ENCODE data around the gene GNAI2.
"Not testable (repeated sequence)": the region's sequence is repeated elsewhere in the genome, so short reads cannot be mapped to it uniquely, and the experiment has no call there.

Gene GNAI2

DNA sequence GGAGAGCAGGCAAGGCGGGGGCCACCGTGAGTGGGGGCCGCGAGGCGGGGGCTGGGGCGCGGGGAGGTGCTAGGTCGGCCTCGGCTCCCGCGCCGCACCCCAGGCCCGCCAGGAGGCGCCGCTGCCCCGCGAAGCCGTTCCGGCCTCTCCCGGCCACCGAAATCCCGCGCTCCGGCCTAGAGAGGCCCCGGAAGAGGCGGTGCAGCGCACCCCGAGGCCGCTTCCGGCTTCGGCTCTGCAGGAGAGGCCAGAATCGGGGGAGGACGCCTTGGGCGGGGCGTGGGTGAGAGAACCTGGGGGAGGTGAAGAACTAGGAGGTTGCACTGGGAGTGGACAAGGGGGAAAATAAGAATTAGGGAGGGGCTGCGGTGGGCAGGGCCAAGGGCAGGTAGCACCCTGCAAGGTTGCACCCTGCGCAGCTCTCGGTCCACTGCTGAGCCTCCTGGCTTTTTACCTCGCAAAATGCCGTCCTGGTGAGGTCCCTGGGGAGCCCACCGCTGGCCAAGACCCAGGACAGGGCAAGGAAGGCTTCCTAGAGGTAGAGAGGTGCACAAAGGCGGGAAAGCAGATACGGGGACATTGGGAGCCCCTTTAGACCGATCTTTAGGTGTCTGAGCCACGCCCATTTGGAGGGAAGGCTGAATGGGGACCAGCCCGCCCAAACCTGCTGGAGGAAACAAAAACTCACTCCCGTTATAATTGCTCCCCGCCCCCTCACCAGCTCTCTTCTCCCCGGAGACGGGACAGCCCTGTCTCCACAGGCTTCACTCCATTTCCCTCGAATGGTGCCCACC lies 8.4 kb upstream of the GNAI2 start:
- ATAC-seq = peak; percentile 87

GRCh38 chr3:50228184-50228763 lies 7.7 kb upstream of the GNAI2 start:
- ATAC-seq = not testable (repeated sequence)

DNA sequence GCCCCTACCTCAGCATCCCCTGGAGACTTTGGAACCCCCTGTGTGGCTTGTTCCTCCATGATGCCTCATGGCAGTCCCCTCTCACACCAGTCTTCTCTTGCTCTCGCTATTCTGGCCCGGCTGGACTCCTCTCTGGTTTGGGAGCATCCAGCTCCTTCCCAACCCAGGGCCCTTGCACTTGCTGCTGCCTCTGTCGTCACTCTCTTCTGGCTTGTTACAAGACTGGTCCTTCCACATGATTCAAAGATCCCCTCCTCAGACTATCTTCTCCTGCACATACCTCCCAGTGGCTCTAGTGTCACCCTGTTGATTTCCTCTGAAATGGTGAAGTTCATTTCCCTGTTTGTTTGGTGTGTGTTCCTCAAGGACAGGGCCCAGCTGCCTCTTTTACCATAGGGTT lies 6.5 kb upstream of the GNAI2 start:
- no peak for ATAC-seq

- ATAC-seq = no peak
These were observed 5.8 kb upstream of the GNAI2 start for GRCh38 chr3:50230104-50230793.

DNA sequence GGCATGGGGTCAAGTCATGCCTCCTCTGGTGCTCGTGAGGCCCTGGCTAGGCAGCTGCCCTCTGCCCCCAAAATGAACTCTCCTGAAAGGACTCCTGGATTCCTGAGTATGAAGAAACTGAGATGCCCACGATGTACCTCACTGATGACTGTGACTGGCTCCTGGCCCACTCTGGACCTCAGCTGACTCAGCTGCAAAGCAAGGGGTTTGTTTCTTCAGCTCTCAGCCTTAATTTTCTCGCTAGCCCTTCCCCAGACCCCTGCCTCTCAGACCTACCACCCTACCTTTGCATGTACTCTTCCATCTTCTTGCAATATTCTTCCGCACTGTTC lies 5.2 kb upstream of the GNAI2 start:
- no peak for ATAC-seq

DNA sequence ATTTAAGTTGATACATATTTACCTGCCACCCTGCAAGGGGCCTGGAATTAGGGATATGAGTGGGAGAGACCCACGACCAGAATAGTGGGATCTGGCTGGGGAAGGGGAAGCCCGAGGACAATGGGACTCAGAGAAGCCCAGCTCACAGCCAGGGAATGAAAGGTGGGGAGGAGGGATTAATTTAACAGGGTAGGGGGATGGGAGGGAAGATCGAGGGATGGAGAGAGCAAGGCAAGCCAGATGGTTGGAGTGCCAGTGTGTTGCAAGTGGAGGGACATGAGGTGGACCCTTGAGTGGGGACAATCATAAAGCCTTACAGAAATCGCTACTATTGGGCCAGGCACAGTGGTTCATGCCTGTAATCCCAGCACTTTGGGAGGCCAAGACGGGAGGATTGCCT lies 4.4 kb upstream of the GNAI2 start:
- ATAC-seq = no peak

- no peak for ATAC-seq
These were observed 3.7 kb upstream of the GNAI2 start for GRCh38 chr3:50232303-50232702.

- ATAC-seq = no peak
These were observed 2.8 kb upstream of the GNAI2 start for GRCh38 chr3:50233176-50233575.

DNA sequence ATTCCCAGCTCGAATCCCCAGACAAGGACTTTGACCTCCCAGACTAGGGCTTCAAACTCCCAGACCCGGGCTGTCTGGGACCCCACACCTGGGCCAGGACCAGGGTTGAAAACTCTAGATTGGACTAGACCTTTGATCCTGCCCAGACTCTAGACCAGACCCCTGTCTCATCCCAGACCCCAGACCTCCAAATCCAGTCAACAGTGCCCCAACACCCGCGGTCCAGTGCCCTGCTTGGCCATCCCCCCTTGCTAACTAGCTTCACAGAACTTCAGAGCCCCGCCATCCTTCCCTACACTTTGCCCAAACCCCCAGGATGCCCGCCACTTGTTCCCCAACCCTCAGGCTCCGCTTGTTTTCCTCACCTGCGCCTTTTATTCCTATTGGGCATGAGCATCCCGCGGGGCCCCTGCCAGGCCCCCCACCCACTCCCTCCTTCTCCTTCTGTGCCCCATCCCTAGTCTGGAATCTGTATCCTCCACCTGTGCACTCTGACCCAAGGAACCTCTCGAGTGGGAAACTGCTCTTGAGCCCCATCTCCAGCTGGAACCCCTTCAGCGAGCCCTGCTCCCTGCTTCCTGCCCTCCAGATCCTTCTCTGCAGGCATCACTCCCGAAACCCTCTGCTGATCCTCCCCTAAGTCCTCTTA lies 604 bp downstream of the GNAI2 start:
- ATAC-seq = no peak

- ATAC-seq = no peak
These were observed 1.2 kb downstream of the GNAI2 start for GRCh38 chr3:50237133-50237651.

DNA sequence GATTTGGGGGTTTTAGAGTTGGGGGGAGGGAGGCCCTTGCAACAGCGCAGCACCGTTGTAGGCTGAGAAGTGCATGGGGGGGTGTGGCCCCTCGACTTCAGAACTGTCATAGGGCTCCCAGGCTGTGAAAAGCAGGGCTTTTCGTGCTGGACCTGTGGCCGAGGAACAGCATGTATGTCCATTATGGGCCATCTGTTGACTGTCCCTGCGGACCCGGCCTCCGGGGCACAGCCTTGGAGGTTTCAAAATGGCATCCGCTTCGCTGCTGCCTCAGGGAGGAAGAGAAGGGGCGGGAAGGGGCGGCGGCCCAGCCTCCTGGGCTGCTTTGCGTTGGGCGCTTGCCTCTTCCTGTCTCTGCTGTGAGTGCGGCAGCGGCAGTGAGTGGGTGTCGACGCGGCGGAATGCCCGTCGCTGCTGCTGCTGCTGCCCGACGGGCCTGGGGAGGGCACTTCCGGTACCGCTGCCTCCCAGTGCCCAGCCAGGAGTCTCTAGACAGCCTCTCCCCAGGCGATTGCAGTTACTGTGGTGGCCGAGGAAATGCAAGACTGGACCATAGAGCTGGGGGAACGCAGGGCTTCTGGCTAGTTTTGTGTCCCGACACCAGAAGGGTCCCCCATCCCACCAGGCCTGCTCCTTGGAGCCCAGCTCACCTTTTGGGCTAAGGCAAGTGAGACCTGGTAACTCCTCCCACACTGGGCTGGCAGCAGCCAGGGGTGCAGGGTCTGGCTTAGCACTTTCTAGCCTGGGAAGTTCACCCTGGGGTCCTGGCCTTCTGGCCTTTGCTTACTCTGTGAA lies 1.9 kb downstream of the GNAI2 start:
- peak; percentile 50 to 52 for ATAC-seq

GRCh38 chr3:50238549-50239026 lies 2.6 kb downstream of the GNAI2 start:
- ATAC-seq = no peak

DNA sequence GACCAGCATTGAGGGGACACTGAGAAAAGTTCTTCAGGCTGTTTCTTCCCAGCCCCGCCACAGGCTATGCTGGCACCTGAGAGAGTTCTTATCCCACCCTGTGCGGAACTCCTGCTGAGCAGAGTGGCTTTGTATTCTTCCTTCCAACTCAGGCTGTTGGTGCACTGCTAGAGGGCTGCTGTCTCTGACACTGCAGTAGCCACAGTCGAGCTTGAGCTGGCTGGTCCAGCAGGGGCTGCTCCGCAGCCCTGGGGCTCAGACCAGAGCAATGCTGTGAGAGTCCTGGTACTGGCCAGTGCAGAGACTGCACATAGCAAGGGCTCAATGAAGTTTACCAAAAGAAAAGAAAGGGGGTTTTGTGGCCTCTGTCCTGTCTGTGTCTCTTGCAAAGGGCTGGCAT lies 3.6 kb downstream of the GNAI2 start:
- no peak for ATAC-seq

GRCh38 chr3:50241163-50241562 lies 5.2 kb downstream of the GNAI2 start:
- no peak for ATAC-seq

DNA sequence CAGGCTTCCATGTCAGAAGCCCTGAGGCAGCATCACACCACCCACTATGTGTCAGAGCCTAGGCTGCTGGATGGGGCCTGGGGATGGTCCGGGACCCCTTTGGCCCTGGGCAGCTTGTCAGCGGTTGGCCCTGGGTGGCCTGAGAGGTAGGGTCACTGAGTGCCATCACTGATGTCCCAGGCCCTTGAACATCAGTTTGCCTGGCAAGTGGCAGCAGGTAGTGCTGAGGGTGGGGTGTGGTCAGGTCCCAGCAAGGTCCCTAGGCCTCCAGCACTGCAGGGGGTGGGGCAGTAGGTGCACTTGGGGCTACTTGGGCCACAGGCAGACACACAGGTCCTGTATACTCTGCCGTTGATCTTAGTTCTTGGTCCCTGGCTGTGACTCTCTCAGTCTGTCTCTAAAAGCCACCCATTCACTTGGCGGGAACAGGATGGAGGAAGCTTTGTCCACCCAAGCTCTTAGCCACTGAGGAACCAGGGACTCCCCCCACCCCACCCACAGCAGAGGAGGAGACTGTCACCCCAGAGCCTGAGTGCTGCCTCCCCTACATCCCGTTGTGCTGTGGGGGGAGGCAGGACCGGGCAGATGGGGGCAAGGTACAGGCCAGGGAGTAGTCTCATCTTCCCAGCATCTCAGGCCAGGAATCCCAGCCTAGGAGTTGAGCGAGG lies 5.8 kb downstream of the GNAI2 start:
- no peak for ATAC-seq

GRCh38 chr3:50242381-50242770 lies 6.4 kb downstream of the GNAI2 start:
- ATAC-seq = no peak

DNA sequence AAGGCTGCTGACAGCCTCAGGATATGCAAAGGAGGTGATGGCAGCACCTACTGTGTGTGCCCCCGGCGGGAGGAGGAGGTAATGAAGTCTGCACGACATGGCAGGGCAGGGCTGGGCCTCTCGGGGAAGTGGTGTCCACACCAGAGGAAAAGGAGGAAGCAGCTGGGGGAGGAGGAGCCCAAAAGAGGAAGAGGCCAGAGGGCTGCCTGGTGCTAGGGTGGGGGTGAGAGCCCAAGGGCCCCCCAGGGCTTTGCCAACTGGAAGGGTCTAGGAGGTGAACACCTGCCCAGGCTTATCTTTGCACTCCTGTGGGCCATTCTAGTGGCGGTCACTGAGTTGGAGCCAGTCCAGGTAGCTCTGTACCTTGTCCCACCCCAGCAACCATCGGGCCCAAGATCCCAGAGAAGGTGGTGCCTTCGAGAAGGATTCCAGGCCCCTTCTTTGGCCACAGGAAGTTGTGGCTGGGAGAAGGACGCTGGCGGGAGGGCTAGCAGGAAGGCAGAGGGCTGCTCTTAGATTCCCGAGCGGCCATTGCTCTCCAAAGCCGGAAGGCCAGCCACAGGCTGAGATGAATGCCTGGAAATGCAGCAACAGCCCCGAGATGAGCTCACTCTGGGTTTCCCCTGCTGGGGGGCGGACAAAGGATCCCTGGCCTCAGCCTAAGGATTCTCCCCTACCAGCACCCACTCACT lies 7.0 kb downstream of the GNAI2 start:
- ATAC-seq = no peak

- ATAC-seq = no peak
These were observed 7.5 kb downstream of the GNAI2 start for GRCh38 chr3:50243543-50243895.

- not testable (repeated sequence) for ATAC-seq
These were observed 8.8 kb downstream of the GNAI2 start for GRCh38 chr3:50244813-50245212.

GRCh38 chr3:50245251-50245745 lies 9.3 kb downstream of the GNAI2 start:
- ATAC-seq = no peak

All from activated CD4-positive, CD25-positive, alpha-beta regulatory T cell treated with anti-CD3 and anti-CD28 coated beads, Interleukin-2, amount 50 U/mL, for 24 hours (primary cell).